ENCODE data around the gene KLF15. TPM values are rescaled to one million over a fixed set of nuclear protein-coding genes. Genes with fewer than 3 reads are reported as not detected.

The KLF15 gene
- total and polyA plus RNA-seq, 9 of the 15 experiments (the other 6 are each of a cell fraction or from before 2014, with no cell fraction given) = 0.08 to 4.8 (median 1.2) TPM

DNA sequence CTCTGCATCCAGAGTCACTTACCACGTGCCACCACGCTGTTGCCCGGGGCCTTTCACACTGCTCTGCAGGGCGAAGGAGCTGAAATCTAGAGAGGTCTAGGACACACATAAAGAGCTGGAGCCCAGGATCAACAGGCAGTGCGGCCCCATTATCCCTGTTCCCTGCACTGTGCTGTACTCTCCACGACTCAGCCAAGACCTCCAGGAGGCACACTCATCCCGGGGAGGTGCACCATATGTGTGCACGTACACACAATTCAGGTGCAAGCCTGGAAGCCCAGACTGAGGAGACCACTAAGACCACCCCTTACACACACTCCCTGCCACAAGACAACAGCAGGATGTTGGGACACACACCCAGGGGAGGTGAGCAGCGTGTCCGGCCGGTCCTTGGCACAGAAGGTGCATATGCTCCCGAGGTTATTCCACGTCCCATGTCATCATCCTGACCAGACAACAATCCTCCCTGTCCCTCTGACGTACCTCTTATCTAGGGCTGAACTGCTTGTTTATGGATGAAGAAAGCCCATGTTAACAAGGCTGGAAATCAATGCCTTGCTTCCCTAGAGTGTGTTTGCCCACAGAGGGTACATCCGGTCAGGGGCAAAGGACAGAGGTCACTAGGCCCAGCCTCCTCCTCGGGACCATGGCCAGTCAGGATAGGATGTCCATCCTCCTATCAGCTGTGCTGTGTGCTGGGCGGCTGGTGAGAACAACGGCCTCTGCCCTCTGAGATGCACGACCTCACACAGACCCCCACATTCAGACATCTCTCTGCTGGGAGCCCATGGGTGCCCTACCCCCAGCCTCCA is 16.1 kb downstream of the KLF15 start (continued):
- TF ChIP-seq ERF (CRISPR knock-in tag; IDR thresholded peaks at IDR 0.05) = no peak
- no peak for TF ChIP-seq SRSF9 (IDR thresholded peaks at IDR 0.05; ENCODE audit: borderline replicate concordance, low read depth, low read length)
- TF ChIP-seq, protein P1, sequence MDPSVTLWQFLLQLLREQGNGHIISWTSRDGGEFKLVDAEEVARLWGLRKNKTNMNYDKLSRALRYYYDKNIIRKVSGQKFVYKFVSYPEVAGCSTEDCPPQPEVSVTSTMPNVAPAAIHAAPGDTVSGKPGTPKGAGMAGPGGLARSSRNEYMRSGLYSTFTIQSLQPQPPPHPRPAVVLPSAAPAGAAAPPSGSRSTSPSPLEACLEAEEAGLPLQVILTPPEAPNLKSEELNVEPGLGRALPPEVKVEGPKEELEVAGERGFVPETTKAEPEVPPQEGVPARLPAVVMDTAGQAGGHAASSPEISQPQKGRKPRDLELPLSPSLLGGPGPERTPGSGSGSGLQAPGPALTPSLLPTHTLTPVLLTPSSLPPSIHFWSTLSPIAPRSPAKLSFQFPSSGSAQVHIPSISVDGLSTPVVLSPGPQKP (CRISPR knock-in tag; IDR thresholded peaks at IDR 0.05) = no peak

DNA sequence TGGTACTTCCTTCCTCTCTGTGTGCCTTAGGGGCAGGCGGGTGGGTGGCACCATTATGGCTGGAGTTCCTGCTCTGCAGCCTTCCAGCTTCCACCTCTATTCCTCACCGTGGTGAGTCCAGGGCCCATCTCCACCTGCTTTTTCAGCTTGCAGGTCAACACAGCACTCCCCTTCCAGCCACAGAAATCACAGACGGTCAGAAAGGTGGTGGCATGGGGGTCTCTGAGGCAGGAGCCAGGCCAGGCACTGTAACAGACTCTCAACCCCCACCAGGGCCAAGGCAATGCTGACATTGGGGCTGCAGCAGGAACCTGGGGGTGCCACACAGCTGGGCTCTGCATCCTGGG is 16.6 kb downstream of the KLF15 start:
- intact Hi-C loops (cut with micrococcal nuclease) (no loop called here), in situ Hi-C loops (cut with MboI) (no loop called here)
- ATAC-seq (no peak), FAIRE-seq (no peak), DNase-seq (ENCODE audit: extremely low read depth in 1 of 4, low spot score in 3 of 4) (no peak)
- no TSS peak for BruUV-seq (replicated peaks)
- Histone ChIP-seq H3K79me2 (ENCODE audit: control insufficient read depth, insufficient read depth, low read length) (no peaks in the 10 kb centered on the region), H4K20me1 (replicated peaks; ENCODE audit: control insufficient read depth, insufficient read depth, low read length) (no peaks in the 10 kb centered on the region; the same call in 1 of the 2 replicates), H3K27ac (ENCODE audit: extremely low read depth, low read depth, low read length) (no peak overlapping the region), H3K4me1 (replicated peaks in 1 of 2; ENCODE audit: control insufficient read depth in 2 of 2, insufficient read depth in 2 of 2, low read length in 2 of 2) (peaks cover 0 to 3% of the 10 kb centered on the region in 2 experiments; a peak in 1 of 5 replicates), H3K36me3 (ENCODE audit: control insufficient read depth, insufficient read depth, low read length) (no peaks in the 10 kb centered on the region), H3K4me3 (no peak overlapping the region), H2AFZ (ENCODE audit: low read depth, low read length) (no peak overlapping the region), H3K9me3 (replicated peaks; ENCODE audit: control insufficient read depth, insufficient read depth, low read depth, low read length) (no peaks in the 10 kb centered on the region), H3K27me3 (ENCODE audit: control insufficient read depth in 2 of 2, insufficient read depth in 2 of 2, low read length in 2 of 2) (no peaks in the 10 kb centered on the region; a peak in 1 of 5 replicates), H3K4me2 (ENCODE audit: insufficient read depth, low read length) (no peak overlapping the region), H3K9ac (ENCODE audit: insufficient read depth in 1 of 2, low read depth in 2 of 2, low read length in 2 of 2) (no peak overlapping the region), H3K9me1 (ENCODE audit: control insufficient read depth, insufficient read depth, low read length) (no peaks in the 10 kb centered on the region)
- ChIA-PET POLR2A (no interaction called here), CTCF (ENCODE audit: low intra/inter-chr PET ratio) (no interaction called here)
- 3% methylated on average over 3 of the region's 3 CpGs for WGBS (ENCODE audit: insufficient coverage, low coverage, missing lambda C conversion rate)
- TF ChIP-seq, protein P2, sequence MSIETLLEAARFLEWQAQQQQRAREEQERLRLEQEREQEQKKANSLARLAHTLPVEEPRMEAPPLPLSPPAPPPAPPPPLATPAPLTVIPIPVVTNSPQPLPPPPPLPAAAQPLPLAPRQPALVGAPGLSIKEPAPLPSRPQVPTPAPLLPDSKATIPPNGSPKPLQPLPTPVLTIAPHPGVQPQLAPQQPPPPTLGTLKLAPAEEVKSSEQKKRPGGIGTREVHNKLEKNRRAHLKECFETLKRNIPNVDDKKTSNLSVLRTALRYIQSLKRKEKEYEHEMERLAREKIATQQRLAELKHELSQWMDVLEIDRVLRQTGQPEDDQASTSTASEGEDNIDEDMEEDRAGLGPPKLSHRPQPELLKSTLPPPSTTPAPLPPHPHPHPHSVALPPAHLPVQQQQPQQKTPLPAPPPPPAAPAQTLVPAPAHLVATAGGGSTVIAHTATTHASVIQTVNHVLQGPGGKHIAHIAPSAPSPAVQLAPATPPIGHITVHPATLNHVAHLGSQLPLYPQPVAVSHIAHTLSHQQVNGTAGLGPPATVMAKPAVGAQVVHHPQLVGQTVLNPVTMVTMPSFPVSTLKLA (conservative IDR thresholded peaks at IDR 0.05) = no peak
- no peak for TF ChIP-seq TCF7 (IDR thresholded peaks at IDR 0.05; ENCODE audit: borderline replicate concordance)
- no peak for TF ChIP-seq RFX7 (CRISPR knock-in tag; IDR thresholded peaks at IDR 0.05)
- TF ChIP-seq CBX3 (IDR thresholded peaks at IDR 0.05; ENCODE audit: borderline replicate concordance in 1 of 2, low read length in 2 of 2) = no peak
- no peak for TF ChIP-seq BRF1 (IDR thresholded peaks at IDR 0.05; ENCODE audit: borderline replicate concordance, extremely low read depth, insufficient read length)
- no peak for TF ChIP-seq MBD2 (IDR thresholded peaks at IDR 0.05; ENCODE audit: borderline replicate concordance, low read depth)
- TF ChIP-seq U2AF2 (optimal IDR thresholded peaks at IDR 0.05; ENCODE audit: low read depth, low read length) = no peak
- TF ChIP-seq ARHGAP35 (IDR thresholded peaks at IDR 0.05; ENCODE audit: partially characterized antibody) = no peak
